ENCODE data around the gene ALMS1.
"Not testable (repeated sequence)": the region's sequence is repeated elsewhere in the genome, so short reads cannot be mapped to it uniquely, and the experiment has no call there.

The ALMS1 gene

DNA sequence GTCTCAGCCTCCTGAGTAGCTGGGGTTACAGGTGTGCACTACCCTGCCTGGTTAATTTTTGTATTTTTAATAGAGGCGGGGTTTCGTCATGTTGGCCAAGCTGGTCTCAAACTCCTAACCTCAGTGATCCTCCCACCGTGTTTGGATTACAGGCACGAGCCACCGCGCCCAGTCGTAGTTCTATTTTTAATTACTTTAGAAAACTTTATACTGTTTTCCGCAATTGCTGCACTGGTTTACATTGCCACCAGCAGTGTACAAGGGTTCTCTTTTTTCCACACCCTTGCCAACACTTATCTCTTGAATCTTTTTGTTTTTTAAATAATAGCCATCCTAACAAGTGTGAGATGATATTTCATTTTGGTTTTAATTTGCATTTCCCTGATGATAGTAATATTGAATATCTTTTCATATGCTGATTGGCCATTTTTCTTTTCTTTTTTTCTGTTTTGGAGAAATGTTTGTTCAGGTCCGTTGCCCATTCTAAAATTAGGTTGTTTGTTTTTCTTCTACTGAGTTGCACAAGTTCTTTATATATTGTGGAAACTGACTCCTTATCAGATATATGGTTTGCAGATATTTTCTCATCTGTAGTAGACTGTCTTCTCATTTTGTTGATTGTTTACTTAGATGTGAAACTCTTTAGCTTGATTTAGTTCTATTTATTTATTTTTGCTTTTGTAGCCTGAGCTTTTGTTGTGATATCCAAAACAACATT lies 16.9 kb downstream of the ALMS1 start:
- no peak for DNase-seq

DNA sequence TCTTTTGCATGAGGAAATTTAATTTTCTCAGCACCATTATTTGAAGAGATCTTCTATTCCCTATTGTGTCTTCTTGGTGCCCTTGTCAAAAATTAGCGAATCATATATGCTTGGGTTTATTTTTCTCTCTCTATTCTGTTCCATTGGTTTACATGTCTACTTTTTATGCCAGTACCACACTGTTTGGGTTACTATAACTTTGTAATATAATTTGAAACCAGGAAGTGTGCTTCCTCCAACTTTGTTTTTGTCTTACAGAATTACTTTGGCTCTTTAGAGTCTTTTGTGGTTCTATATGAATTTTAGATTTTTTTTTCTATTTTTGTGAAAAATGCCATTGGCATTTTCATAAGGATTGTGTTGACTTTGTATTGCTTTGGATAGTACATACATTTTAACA lies 17.6 kb downstream of the ALMS1 start:
- no peak for DNase-seq

DNA sequence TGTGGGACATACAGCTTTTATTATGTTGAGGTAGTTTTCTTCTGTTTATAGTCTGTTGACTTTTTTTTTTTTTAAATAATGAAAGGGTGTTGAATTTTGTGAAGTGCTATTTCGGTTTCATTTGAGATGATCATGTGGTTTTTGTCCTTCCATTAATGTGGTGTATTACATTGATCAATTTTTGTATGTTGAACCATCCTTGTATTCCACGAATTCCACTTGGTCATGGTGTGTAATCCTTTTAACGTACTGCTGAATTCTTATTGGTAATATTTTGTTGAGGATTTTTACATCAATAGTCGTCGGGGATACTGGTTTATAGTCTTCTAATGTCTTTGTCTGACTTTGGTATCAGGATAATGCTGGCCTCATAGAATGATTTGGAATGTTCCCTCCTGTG lies 18.8 kb downstream of the ALMS1 start:
- no peak for DNase-seq

DNA sequence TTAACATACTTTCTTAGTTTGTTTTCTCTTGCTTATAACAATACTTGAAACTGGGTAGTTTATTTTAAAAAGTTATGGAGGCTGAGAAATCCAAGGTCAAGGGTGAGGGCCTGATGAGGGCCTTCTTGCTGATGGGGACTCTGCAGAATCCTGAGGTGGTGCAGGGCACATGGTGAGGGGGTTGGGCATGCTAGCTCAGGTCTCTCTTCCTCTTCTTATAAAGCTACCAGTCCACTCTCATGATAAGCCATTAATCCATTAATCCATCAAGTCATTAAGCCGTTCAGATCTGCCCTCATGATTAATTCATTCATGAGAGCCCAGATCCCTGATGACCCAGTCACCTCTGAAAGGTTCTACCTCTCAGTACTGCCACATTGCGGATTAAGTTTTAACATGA lies 21.4 kb downstream of the ALMS1 start:
- no peak for DNase-seq

- DNase-seq: no peak
Observed at GRCh38 chr2:73408198-73408597, 22.6 kb downstream of the ALMS1 start.

- DNase-seq: peak; percentile 50
Observed at GRCh38 chr2:73414696-73415095, 29.1 kb downstream of the ALMS1 start.

DNA sequence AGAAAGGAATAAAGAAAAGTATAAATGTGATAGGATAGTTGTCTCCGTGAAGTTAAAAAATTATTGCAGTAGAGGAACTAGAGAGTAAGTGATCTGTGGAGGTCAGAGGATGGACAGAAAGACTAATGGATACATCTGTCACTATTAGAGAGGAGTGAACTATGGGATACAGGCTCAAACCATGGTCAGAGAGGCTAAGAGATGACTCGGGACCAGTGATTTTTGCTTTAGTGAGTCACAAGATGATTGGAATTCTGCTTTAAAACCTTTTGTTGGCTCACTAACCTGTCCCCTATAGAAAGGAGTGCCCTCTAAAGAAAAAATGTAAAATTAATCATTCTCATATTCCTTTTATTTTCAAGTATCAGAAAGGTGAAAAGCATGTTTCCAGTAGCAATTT lies 30.3 kb downstream of the ALMS1 start:
- DNase-seq: peak; percentile 23

DNA sequence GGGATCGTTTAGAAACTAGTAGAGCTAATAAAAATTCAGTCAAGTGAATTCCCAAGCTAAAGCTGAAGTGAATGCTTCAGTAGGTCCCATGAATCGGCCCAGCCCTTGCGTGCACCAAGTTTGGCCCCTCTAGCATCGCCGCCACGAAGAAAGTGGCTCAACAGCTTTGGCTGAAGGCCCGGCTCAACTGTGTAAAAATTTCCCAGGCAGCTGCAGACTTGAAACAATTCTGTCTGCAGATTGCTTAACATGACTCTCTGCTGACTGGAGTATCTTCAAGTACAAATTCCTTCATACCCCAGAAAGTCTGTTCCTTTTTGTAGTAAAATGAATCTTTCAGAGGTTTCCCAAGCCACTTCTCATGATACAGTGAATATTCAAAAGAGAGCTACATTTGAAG lies 32.7 kb downstream of the ALMS1 start:
- peak; percentile 78 for DNase-seq

- no peak for DNase-seq
Observed at GRCh38 chr2:73423913-73424312, 38.3 kb downstream of the ALMS1 start.

GRCh38 chr2:73426176-73426575 lies 40.5 kb downstream of the ALMS1 start:
- no peak for DNase-seq

- no peak for DNase-seq
Observed at GRCh38 chr2:73436019-73436418, 50.4 kb downstream of the ALMS1 start.

DNA sequence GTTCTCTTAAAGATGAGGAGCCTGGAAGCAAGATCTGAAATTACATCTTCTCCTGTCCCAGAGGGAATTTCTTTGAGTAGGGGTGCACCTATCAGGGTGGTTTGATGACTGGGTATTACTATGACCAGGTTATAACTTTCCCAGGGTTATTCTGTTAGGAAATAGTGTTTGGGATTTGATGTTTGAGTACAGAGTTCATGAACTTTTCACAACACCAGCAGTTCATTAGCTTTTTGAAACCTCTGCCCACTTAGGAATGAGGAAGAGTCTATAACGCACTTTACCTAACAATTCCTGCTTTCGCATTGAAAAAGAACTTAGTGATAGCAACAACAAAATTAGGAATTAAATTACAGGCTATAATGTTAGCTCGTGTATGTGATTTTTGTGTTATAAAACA lies 58.6 kb downstream of the ALMS1 start:
- DNase-seq: no peak

- DNase-seq: no peak
Observed at GRCh38 chr2:73448856-73449255, 63.2 kb downstream of the ALMS1 start.

- no peak for DNase-seq
Observed at GRCh38 chr2:73449404-73449803, 63.8 kb downstream of the ALMS1 start.

- no peak for DNase-seq
Observed at GRCh38 chr2:73451263-73451972, 65.8 kb downstream of the ALMS1 start.

- no peak for DNase-seq
Observed at GRCh38 chr2:73457982-73458381, 72.3 kb downstream of the ALMS1 start.

DNA sequence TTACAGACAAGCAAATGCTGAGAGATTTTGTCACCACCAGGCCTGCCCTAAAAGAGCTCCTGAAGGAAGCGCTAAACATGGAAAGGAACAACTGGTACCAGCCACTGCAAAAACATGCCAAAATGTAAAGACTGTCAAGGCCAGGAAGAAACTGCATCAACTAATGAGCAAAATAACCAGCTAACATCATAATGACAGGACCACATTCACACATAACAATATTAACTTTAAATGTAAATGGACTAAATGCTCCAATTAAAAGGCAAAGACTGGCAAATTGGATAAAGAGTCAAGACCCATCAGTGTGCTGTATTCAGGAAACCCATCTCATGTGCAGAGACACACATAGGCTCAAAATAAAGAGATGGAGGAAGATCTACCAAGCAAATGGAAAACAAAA lies 76.8 kb downstream of the ALMS1 start:
- DNase-seq: not testable (repeated sequence)

GRCh38 chr2:73468376-73468775 lies 82.7 kb downstream of the ALMS1 start:
- DNase-seq: no peak

- not testable (repeated sequence) for DNase-seq
Observed at GRCh38 chr2:73483874-73484273, 98.2 kb downstream of the ALMS1 start.

DNA sequence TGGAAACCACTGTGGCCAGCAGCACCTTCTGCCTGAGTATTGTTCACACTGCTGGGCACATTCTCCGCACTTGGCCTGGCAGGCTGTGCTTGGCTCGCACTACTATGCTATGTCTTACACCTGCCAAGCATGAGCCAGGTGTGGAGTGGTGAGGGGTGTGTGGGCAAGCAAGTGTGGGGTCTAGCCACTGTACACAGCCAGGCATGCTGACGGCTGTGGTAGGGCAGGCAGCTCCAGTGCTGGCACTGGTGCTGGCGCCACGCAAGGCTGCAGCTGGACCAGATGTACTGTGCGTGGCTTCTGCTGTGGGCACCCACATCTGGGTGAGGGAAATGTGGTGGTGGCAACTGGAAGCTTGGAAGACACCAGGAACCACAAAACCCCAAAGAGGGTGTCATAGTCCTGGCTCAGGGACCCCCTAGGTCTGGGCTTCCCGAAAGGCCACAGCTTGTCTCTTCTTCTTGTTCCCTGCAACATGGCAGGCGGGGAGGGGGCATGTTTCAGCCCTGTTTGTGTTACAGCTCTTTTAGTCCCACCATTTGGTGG lies 101.5 kb downstream of the ALMS1 start:
- no peak for DNase-seq

DNA sequence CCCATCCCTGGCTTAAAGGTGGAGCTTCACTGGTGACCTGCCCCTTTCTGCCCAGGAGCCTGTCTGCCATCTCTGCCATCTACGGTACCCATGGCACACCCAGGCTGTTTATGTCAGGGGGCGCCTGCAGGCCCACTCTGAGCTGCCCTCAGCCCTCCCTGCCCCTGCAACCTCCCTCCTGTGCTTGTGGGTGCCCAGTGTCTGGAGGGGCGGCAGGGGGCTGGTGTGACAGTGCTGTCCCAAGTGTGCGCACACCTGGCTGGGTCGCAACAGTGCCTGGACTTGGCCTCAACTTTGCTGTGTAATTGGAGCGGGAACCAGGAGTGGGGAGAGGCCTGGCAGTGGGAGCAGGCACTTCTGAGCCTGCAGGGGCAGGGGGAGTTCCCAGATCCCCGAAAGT lies 102.4 kb downstream of the ALMS1 start:
- DNase-seq: no peak

- no peak for DNase-seq
Observed at GRCh38 chr2:73489053-73489452, 103.4 kb downstream of the ALMS1 start.

DNA sequence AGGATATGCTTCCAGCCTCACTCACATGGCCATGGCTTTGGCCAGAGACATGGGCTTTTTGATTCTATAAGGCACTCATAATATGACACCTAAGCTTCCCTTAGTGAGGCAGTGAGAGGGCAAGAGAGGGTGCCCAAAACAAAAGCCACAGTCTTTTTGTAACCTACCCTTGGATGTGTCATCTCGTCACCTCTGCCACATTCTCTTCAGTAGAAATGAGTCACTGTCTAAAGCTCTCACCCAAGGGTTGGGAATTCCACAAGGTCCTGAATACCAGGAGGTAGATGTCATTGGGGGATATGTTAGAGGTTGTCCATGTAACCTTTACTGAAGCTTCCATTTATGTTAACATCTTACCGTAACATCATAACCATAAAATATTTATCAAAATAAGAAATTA lies 108.4 kb downstream of the ALMS1 start:
- DNase-seq: peak; percentile 28

- no peak for DNase-seq
Observed at GRCh38 chr2:73503992-73504570, 118.4 kb downstream of the ALMS1 start.

Data from fibroblast of skin of scalp (primary cell).